Endometrial microvascular endothelial cells (primary cell): ENCODE results near the gene FRZB. TPM values are rescaled to one million over a fixed set of nuclear protein-coding genes. Genes with fewer than 3 reads are reported as not detected.

Experiments used
- in situ Hi-C: cut with HindIII; loops from 2 replicates; pipeline ENCODE4 v1.10.0; 2017; ENCODE audit warnings: low sequenced_read_pairs, low pct_unique_long_range_greater_than_20kb; ENCODE audit errors: inconsistent ontology term
- total RNA-seq: library from RNA; depleted of rRNA; stranded (reverse); fragments of >200 nt; gene quantifications from one replicate; pipeline ENCODE4 v1.2.3, GENCODE V29; 2015; ENCODE audit errors: inconsistent ontology term

Gene FRZB
- total RNA-seq, 1 donor from 2014 or later: not detected

DNA sequence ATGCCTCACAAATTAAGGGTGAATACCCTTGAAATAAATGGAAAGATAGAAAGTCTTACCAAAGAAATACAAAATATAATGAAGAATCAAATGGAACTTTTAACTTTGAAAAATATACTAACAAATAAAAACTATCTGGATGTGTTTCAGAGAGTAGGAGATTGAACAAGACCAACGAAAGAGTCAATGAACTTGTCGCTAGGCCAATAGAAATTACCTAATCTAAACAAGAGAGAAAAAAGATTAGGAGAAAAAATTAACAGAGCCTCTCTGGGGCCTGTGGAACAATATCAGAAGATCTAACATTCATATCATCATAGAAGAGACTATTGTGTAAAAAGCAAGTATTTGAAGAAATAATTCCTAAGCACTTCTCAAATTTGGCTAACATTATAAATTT is 11.1 kb downstream of the FRZB start:
- in situ Hi-C loops: no loop called here

DNA sequence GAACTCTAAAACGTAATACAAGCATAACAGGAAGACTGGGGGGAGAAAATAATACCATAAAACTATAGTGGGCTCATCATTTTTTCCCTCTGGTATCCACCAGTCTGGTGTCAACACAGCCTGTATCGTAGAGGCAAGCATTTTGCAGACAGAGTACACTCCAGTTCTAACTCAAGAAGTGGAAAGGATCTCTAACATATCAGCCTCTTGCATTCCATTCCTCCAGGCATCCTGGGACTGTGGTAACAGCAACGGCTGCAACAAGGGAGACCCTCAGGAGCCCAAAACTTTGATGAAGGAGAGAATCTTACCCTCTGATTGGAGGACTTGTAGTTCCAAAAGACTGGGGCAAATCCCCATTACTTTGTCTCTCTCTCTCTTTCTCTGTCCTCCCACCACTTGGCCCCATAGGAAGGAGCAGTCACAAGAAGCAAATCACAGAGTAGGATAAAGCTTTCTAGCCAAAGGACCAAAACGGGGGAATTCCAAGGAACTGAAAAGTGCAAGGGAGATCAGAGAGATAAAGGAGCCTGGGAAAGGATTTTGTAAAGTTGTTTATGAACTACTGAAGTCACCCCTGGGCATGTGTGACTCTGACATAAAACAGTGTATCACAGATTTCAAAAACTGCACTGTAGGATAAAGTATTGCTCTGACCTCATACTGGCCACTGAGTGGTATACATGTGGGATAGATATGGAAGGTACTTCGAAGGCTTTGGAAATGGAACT is 11.9 kb downstream of the FRZB start:
- in situ Hi-C loops: no loop called here

DNA sequence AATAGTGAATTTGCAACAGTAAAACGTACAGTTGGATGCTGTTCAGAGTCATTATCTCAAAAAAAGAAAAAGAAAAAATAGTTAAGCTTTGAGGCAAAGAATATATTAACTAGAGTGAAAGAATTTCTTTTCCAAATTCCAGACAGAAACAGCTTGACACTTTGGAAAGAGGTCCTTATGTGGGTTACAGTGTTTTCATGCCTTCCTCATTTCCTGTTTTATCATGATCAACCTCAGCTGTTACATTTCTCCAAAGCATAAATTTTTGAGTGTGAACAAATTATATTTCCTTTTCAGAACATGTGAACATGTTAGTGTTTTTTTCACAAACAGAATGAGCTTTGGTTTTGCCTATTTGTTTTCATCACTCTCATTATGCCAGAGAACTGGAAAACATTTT is 13.6 kb downstream of the FRZB start:
- in situ Hi-C loops: no loop called here

DNA sequence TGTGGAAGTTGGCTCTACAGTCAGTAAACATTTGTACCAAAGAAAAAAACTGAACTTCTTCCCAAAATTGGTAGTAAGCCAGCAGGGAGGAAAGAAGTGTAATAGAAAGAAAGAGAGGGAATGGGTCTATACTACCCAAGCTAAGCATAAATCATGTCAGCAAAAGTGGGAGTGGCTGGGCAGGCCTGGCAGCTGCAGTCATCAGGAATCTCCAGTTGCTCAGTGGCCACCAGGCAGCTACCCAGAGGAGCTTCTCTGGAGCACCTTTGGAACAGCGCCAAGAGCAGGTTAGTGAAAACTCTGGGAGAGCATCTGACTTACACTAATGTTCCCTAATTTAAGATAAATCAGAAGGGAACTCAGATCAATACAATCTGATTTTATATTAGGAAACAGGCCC is 14.3 kb downstream of the FRZB start:
- in situ Hi-C loops: no loop called here

DNA sequence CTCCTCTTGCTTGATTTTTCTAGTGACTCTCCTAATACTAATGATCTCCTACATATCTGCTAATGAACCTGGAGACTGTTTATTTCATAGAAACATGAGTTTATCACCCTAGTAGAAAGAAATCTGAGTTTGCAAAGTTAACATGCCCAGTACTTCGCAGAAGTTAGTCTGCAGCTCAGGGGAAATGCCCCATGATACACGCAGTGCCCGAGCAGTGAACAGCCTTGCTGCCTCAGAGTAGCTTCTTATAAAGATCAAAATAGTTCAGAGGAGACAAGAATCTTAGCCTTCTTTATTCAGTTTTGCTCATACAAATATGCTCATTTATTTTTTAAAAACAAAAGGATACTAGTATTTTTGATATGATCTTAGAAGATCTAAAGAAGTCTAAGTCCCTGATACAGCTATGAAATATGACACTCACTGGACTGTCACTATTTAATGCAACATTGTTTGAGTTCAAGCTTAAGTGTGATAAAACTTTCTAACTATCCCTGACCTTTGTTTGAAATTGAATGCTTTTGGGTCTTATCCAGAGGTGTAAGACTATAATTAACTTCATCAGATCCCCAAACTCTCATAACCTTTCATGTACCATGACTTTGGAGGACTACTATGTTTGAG is 20.5 kb downstream of the FRZB start:
- in situ Hi-C loops: no loop called here

DNA sequence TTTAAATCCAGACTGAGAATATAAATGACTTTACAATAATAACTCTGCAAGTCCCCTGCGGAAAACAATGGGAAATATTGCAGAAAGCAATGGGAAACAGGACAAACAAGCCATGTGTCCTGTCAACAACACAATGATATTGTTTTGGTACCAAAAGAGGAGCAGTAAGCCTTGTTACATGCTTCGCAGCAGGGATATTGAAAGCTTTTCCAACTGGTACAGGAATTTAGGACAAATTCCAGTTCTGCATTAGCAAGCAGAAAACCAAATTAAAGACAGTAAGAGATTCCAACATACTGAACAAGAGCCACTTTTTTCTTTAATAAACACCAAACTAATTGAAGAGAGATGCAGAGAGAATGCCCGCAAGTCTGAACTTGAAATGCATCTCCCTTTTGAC is 30.0 kb downstream of the FRZB start:
- in situ Hi-C loops: no loop called here

DNA sequence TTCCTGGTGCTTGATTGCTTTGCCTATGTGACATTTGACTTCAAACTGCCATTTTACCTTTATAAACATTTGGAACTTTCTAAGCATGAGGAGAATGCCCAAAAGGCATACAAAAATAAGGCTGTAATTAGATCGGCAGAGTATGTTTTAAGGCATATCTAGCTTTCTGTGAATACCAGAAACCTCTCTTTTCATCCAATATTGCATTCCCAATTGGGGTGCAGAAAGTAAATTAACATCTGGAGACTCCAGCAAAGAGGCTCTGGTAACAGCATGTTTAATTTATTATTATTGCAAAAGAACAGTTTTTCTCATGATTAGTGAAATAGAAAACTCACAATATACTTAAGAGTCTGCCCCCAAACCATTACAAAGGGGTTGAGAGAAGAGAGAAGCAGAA is 32.1 kb downstream of the FRZB start:
- in situ Hi-C loops: no loop called here

DNA sequence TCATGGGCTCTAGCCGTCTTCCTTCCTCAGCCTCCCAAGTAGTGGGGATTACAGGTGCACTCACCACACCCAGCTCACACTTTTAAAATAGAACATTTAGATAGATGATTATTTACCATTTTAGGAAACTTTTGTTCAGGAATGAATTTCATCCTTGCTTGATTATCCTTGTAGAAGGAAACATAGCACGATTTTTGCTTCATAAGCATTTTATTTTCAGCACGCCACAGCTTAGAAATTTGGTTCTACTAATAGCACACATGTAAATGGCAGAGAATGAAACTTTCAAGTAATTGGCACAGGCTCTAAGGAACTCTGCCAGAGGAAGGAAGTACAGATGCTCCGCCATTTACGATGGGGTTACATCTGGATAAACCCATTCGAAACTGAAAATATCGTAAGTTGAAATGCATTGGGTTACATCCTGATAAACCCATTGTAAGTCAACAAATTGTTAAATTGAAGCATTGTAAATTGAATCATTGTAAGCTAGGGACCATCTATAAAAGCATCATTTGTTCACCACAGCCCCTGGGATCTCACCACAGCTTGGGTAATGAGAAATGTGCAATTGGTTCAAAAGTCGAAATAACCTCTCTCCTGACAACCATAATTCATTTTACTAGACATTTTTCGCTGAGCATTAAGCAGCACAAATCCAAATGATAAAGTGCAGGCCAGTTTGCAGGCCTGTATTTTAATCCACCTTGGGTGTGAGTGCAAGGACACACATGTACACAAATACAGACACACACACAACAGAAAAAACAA is 33.2 kb downstream of the FRZB start:
- in situ Hi-C loops: no loop called here

DNA sequence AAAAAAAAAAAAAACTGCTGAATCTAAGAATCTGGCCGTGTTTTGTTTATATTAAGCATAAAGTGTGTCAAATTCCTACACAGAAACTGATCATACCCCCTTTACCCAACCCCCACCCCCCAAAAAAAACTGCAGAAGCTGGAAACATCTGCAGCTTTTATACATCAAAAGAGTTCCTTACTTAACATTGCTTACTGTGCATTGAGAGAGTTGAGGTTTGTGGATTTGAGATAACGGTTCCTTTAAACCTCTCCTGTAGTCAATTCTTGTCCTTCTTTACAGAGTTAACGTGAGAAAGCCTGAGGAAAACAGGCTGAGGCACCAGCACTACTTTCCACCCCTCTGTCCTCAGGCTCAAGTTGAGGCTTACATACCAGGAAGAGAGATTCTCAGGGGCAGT is 34.5 kb downstream of the FRZB start:
- in situ Hi-C loops: no loop called here

DNA sequence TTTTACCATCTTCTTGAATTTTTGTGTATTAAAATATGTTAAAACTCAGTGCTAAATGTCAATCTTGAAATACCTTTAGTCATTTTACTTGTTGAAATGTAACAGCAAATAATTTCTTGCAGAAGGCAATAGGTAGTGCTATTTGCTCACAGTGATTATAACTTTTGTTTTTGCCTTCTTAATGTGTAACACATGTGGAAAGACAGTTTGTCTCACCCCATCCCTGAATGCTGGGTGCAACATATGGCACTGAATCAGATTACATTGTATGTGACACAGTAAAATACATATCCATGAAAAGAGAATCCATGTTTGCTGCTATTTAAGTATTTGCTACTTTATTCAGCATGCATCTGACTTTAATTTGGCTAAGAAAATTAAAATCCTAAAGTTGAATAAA is 35.3 kb downstream of the FRZB start:
- in situ Hi-C loops: no loop called here

DNA sequence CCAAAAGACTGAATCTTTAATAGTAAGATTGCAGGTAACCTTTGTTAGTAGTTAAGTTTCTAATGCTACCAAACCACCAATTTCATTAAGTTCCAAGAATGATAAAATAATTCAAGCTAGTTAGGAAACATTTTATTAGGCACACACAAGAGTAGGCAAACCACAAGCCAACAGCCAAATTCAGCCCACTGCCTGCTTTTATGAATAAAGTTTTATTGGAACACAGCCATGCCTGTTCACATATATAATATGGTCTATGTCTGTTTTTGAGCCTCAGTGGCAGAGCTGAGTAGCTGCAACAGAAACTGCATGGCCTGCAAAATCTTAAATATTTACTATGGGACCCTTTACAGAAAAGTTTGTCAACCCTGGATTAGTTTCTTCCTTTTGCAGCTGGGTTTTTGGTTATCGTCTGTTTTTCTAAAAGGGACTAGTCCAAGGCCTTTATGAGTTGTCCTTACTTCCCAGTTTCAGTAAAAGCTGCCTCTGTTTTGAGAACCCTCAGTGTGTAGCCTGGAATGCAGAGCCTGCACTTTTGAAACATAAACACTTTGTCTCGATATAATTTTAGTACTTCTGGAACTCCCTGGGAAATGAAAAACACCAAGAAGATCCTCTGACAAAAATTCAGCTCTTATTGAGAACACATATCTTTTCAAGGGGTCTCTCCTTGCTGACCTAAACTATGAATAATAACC is 39.1 kb downstream of the FRZB start:
- in situ Hi-C loops: no loop called here

DNA sequence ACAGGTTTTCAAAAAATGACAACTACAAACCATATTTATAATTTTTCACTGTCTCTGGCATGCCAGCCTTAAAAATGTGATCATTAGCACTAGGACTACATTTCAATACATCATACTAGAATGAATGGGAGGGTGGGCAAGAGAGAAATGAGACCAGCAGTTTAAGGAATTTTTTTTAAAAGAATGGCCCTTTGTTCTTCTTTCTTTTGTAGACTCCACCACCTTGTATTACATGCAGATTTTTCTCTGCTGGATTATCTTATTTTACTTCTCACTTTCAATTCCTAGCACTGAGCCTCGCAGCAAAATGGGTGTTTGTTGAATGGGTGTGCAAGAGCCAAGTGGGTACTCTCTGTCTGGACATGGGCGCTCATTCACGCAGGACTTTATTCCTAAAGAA is 39.9 kb downstream of the FRZB start:
- in situ Hi-C loops: no loop called here

DNA sequence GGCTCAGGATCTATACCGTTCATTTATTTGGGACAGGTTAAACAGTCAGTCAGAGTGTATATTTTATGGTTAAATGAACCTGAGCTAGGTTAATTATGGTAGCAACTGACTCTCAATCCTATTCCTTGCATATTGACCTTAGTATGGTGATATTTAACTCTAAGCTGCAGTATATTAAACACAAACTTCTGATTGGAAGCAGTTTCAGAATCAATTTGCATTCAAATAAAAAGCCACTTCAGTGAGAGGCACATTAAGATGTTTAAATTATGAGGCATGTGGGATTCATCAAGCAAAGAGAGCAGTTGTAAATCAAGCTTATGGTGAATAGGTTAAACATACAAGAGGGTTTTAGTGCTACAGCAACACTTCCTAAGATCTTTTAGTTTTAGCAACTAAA is 40.4 kb downstream of the FRZB start:
- in situ Hi-C loops: no loop called here

DNA sequence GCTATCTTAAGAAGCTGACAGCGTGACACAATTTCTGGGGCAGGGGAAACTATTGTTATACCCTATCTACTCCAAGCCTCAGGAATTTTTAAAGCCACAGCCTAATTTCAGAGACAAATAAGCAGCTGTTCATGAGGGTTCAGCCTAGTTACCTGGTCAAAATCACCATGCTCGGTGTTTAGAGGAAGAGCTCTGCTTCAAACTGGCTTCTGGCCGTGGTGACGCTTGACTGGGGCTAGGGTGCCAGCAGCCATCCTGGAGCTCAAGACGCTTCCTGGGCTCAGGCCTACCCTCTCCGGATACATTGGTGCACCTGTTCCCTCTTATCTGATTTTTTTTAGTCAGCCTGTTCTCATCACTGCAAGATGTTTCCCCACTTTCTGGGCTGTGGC is 41.7 kb downstream of the FRZB start:
- in situ Hi-C loops: no loop called here

DNA sequence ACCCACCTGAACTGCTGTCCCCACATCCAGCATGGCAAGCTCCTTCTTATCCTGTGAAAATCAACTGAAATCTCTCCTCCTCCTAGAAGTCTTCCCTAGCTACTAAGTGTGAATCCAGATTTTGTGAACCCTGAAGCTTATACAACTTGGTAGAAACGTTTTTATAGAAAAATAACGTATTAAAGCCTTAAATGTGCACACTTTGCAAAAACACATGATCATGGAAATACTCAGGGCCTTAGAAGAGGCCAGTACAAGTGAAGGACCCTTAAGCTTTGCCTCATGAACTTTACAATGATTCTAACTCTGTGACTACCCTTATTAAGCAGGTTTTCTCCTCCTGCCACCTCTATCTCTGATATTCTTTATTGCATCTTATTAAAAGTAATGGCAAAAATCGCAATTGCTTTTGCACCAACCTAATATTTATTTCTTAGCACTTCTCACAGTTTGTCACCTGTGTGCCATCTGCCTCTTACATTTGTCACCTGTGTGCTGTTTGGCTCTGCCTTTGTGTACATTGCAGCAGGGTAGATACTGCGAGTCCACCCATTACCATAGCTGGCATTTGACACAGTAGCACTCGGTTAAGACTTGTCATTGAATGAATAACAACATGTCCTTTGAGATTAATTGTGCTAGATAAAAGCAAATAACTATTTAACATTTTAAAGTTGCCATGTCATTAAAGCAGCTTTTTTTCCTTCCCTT is 42.2 kb downstream of the FRZB start:
- in situ Hi-C loops: no loop called here

DNA sequence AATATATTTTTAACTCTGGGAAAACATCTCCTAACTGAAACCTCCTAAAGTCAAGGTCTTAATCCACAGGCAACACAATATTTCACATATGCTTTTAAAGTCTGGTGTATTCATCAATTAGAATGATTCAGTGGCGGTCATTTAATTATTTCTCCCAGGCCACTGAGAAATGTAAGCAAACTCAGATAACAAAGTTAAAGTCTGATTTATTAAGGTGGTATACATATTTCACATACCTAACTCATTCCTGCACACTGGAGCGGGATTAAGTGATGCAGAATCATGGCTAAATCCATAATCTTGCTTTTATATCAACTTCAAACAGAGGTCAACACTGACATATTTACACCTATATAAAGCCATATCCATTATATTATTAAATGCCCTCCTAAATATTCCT is 43.7 kb downstream of the FRZB start:
- in situ Hi-C loops: no loop called here

DNA sequence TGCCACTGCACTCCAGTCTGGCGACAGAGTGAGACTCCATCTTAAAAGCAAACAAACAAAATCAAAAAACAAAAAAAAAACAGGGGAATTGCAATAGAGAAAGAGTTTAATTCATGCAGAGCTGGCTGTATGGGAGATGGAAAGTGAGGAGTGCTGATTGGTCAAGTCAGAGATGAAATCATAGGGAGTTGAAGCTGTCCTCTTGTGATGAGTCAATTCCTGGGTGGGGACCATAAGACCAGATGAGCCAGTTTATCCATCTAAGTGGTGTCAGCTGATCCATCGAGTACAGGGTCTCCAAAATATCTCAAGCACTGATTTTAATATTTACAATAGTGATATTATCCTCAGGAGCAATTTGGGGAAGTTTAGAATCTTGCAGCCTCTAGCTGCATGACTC is 45.3 kb downstream of the FRZB start:
- in situ Hi-C loops: no loop called here

DNA sequence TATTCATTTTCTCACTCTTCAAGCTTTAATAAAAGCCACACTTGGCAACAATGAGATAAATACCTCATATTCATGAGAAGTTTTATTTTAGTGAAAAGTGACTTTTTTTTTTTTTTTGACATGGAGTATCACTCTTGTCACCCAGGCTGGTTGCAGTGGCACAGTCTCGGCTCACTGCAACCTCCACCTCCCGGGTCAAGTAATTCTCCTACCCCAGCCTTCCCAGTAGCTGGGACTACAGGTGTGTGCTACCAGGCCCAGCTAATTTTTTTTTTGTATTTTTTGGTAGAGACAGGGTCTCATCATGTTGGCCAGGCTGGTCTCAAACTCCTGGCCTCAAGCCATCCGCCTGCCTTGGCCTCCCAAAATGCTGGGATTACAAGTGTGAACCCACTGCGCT is 47.0 kb downstream of the FRZB start:
- in situ Hi-C loops: no loop called here

DNA sequence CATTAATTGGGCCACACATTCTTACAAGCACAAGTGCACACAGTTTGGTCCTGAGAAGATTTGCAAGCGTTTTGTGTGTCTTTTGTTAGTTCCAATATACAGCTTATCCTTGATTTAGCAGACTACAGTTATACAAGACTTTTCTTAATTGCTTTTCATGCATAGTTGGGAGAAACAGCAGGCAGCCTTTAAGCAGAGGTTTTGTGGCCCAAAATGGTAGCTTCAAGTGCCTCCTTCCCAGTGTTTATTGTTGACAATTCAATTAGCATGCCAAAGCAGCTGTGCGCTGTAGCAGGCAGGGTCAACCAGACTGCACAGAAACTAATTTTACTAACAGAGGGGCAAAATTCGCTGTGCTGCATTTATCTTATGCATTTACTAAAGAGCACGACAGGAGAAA is 47.5 kb downstream of the FRZB start:
- in situ Hi-C loops: no loop called here
